ENCODE measurements around the gene LHFPL3.

Gene LHFPL3

DNA sequence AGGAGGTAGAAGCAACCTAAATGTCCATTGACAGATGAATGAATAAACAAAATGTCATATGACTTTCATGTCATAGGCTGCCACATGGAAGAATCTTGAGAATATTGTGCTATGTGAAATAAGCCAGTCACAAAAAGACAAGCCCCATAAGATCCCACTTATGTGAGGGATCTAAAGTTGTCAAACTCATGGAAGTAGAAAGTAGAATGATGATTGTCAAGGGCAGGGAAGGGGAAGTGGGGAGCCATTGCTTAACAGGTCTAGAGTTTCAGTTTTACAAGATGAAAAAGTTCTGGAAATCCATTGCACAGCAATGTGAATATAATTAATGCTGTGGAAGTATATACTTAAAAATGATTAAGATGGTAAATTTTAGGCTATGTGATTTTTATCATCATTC, 456.3 kb downstream of the LHFPL3 start:
- TF ChIP-seq, protein P1, sequence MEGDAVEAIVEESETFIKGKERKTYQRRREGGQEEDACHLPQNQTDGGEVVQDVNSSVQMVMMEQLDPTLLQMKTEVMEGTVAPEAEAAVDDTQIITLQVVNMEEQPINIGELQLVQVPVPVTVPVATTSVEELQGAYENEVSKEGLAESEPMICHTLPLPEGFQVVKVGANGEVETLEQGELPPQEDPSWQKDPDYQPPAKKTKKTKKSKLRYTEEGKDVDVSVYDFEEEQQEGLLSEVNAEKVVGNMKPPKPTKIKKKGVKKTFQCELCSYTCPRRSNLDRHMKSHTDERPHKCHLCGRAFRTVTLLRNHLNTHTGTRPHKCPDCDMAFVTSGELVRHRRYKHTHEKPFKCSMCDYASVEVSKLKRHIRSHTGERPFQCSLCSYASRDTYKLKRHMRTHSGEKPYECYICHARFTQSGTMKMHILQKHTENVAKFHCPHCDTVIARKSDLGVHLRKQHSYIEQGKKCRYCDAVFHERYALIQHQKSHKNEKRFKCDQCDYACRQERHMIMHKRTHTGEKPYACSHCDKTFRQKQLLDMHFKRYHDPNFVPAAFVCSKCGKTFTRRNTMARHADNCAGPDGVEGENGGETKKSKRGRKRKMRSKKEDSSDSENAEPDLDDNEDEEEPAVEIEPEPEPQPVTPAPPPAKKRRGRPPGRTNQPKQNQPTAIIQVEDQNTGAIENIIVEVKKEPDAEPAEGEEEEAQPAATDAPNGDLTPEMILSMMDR (IDR thresholded peaks at IDR 0.05; ENCODE audit: low read depth, low read length, missing control alignments): no peak
- no peak overlapping the region for H3K4me3 ChIP-seq (replicated peaks; ENCODE audit: low read depth, low read length)
- DNase-seq (ENCODE audit: extremely low read depth, low read depth): no peak

DNA sequence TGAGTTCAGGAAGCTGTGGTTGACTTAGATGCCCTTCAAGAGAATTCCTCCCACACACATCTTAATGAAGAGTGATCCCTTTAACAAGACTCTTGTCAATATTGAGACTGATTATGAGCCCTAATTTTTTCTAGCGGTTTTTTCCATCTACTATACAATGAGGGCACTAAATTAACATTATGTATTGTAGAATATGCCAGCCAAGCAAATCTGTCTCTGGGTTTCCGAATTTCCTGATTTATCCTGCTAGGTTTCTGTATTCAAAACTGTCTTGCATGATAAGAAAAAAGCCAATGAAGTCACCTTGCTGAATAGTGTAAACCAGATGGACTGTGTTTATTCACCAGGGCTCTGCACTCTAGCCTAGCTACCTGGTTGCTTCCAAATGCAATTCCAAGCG, 461.4 kb downstream of the LHFPL3 start:
- DNase-seq (ENCODE audit: extremely low read depth, low read depth): no peak
- TF ChIP-seq, protein P1 (IDR thresholded peaks at IDR 0.05; ENCODE audit: low read depth, low read length, missing control alignments): no peak
- no peak overlapping the region for H3K4me3 ChIP-seq (replicated peaks; ENCODE audit: low read depth, low read length)

DNA sequence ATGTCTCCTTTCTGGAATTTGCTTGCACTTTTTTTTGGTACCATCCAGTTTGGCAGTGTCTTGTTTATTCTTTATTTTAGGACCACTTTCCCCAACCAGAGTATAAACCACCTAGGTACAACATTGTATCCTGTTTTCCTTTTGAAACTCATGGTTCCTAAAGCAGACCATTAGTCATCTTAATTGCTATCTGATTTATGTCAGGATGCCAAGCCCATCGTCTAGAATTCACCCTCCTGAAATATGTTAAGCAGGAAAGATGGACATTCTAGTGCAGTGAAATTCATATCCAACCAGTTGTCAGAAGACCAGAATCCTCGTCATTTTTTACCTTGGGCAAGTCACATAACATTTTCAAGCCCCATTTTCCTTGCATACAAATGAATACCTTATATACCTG, 462.0 kb downstream of the LHFPL3 start:
- TF ChIP-seq, protein P1 (IDR thresholded peaks at IDR 0.05; ENCODE audit: low read depth, low read length, missing control alignments): no peak
- H3K4me3 ChIP-seq (replicated peaks; ENCODE audit: low read depth, low read length): no peak overlapping the region
- no peak for DNase-seq (ENCODE audit: extremely low read depth, low read depth)

DNA sequence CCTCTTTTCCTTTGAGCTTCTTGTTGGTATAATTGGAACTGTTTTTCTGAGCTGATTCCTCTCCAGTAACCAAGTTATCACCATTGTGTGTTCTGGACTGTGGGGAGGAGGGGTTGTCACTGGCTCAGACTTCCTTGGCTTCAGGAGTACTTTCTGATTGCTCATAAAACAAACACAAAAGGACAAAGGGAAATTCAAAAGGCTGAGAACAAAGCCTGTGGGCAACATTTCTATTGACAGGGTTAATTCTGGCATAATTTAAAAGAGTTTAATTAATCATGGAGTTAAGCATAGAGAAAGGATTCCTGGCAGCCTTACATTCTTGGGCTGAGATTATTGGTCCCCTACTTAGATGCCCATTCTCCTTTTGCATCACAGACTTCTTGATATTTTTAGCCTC, 462.7 kb downstream of the LHFPL3 start:
- no peak overlapping the region for H3K4me3 ChIP-seq (replicated peaks; ENCODE audit: low read depth, low read length)
- DNase-seq (ENCODE audit: extremely low read depth, low read depth): no peak
- TF ChIP-seq, protein P1 (IDR thresholded peaks at IDR 0.05; ENCODE audit: low read depth, low read length, missing control alignments): no peak

DNA sequence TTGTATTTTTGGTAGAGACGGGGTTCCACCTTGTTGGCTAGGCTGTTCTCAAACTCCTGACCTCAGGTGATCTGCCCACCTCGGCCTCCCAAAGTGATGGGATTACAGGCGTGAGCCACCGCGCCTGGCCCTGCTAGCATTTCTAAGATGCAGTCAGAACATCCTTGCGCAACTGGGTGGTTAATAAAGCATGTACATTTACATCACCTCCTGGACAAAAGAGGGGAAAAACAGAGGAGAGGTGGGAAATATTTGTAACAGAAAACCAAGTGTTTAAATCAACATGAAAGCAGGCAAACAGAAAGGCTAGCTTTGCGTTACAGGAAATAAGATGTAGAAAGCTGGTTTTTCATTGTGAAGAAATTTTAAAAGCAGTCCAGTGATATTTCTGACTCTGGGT, 464.7 kb downstream of the LHFPL3 start:
- DNase-seq (ENCODE audit: extremely low read depth, low read depth): no peak
- no peak overlapping the region for H3K4me3 ChIP-seq (replicated peaks; ENCODE audit: low read depth, low read length)
- TF ChIP-seq, protein P1 (IDR thresholded peaks at IDR 0.05; ENCODE audit: low read depth, low read length, missing control alignments): no peak

DNA sequence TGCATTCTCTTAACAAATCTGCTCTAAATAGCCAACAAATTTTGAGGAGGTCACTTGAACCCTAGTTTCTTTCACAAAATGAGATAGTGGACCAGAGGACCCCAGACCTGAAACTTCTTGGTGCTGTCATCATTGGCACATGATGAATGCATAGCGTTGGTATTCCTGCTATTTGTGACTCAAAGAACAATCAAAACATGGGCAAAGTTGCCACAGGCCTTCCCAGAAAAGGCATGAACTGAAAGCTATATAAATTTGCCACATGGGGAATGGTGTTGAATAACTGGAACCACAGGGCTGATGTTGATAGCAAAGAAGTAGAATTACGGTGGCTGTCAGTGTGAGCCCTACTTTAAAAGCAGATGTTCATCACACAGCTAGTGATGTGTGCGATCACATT, 465.8 kb downstream of the LHFPL3 start:
- no peak for DNase-seq (ENCODE audit: extremely low read depth, low read depth)
- TF ChIP-seq, protein P1 (IDR thresholded peaks at IDR 0.05; ENCODE audit: low read depth, low read length, missing control alignments): no peak

DNA sequence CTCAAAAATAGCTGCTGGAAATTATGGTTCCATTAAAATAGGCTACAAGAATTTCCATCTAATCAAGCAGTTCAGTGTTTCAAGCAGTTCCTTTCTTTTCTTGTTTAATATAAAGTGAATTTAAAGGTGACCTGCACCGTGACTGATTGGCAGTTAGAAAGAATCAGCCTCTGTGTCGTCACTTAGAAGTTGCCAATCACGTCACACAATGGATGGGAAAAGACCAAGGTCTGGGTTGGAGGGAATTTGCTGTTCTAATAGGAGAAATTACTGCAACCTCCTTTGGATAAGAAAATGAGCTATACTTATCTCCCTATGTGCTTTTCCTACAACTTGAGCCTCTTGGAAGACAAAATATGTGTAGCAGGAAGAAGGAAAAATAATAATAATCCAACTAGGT, 466.2 kb downstream of the LHFPL3 start:
- TF ChIP-seq, protein P1 (IDR thresholded peaks at IDR 0.05; ENCODE audit: low read depth, low read length, missing control alignments): no peak
- H3K4me3 ChIP-seq (replicated peaks; ENCODE audit: low read depth, low read length): no peak overlapping the region
- no peak for DNase-seq (ENCODE audit: extremely low read depth, low read depth)

More for the DNA sequence above, 465.8 kb downstream of the LHFPL3 start:
- no peak overlapping the region for H3K4me3 ChIP-seq (replicated peaks; ENCODE audit: low read depth, low read length)

Measured in HFF-Myc (cell line).